Smooth muscle cell (in vitro differentiated cells): ENCODE results near the gene RELN. TPM values are rescaled to one million over a fixed set of nuclear protein-coding genes. Genes with fewer than 3 reads are reported as not detected.

ENCODE experiments used
- DNase-seq: peaks from one replicate; lab custom pipeline; 2025; ENCODE audit not compliant: unreplicated experiment; lab: John Stamatoyannopoulos, UW
- H2AFZ ChIP-seq: fragments of 200-600 bp; sonication (generic); 2 replicates; pipeline ENCODE4 v1.6.0; 2016; ENCODE audit warnings: antibody characterized with exemption, low read depth, mild to moderate bottlenecking
- H3F3A ChIP-seq: fragments of 200-600 bp; sonication (generic); 2 replicates; pipeline ENCODE4 v1.6.0; 2017; ENCODE audit warnings: antibody characterized with exemption, low read depth
- H3K27ac ChIP-seq: fragments of 200-600 bp; sonication (generic); 2 replicates; pipeline ENCODE4 v1.5.1; 2016; ENCODE audit warnings: low read depth, mild to moderate bottlenecking
- H3K27me3 ChIP-seq: fragments of 200-600 bp; sonication (generic); 2 replicates; pipeline ENCODE4 v1.6.1; 2016; ENCODE audit warnings: low read depth, mild to moderate bottlenecking
- H3K36me3 ChIP-seq: fragments of 200-600 bp; sonication (generic); 2 replicates; pipeline ENCODE4 v1.5.1; 2016; ENCODE audit warnings: low read depth
- H3K4me1 ChIP-seq: fragments of 200-600 bp; sonication (generic); 2 replicates; pipeline ENCODE4 v1.5.1; 2016; ENCODE audit warnings: low read depth
- H3K4me2 ChIP-seq: fragments of 200-600 bp; sonication (generic); 2 replicates; pipeline ENCODE4 v1.6.0; 2016; ENCODE audit warnings: mild to moderate bottlenecking
- H3K4me3 ChIP-seq: fragments of 200-600 bp; sonication (generic); 2 replicates; pipeline ENCODE4 v1.5.1; 2016; ENCODE audit warnings: mild to moderate bottlenecking
- H3K79me2 ChIP-seq: fragments of 200-600 bp; sonication (generic); 2 replicates; pipeline ENCODE4 v1.6.0; 2016; ENCODE audit warnings: low read depth, mild to moderate bottlenecking
- H3K9ac ChIP-seq: fragments of 200-600 bp; sonication (generic); 2 replicates; pipeline ENCODE4 v1.6.0; 2016; ENCODE audit warnings: low read depth
- H3K9me3 ChIP-seq: fragments of 200-600 bp; sonication (generic); replicated peaks from 2 replicates; pipeline ENCODE4 v1.5.1; 2016; ENCODE audit warnings: low read depth
- H4K20me1 ChIP-seq: fragments of 200-600 bp; sonication (generic); 2 replicates; pipeline ENCODE4 v1.6.0; 2016; ENCODE audit warnings: low read depth
- CTCF ChIP-seq: fragments of 200-600 bp; sonication (generic); IDR thresholded peaks from 2 replicates; pipeline ENCODE4 v1.5.1; 2017; ENCODE audit warnings: borderline replicate concordance, mild to moderate bottlenecking, antibody characterized with exemption; ENCODE audit not compliant: insufficient read depth, poor library complexity, severe bottlenecking
- WGBS: methylation state at CpG from one replicate; pipeline ENCODE4 v1.1.7; 2016; ENCODE audit warnings: low lambda C conversion rate; 5-methylcytosine and 5-hydroxymethylcytosine counted together
- polyA plus RNA-seq: library from polyadenylated mRNA; unstranded; fragments of >200 nt; fragmentation: Nextera tagmentation; extraction: Ambion mirVana; gene quantifications from 2 replicates; pipeline ENCODE4 v1.2.1, GENCODE V29; 2016
- total RNA-seq: library from RNA; depleted of rRNA; stranded (reverse); fragments of >200 nt; gene quantifications from 2 replicates; pipeline ENCODE4 v1.2.3, GENCODE V29; 2014

Gene RELN
- total and polyA plus RNA-seq, 2 experiments from 2014 or later, result 0.90 TPM; not detected in 1

- peaks cover 14% of the 10 kb centered on the region for H3K4me1 ChIP-seq
- H3K9ac ChIP-seq, result no peak overlapping the region
- no peak overlapping the region for H3K27ac ChIP-seq
- no peaks in the 10 kb centered on the region for H4K20me1 ChIP-seq
- H3K9me3 ChIP-seq, result no peaks in the 10 kb centered on the region
- WGBS, result 94% methylated on average over 8 of the region's 8 CpGs
- no peaks in the 10 kb centered on the region for H3F3A ChIP-seq
- no peaks in the 10 kb centered on the region for H3K27me3 ChIP-seq
- H3K4me2 ChIP-seq, result no peak overlapping the region
- no peak overlapping the region for H3K4me3 ChIP-seq
- H2AFZ ChIP-seq, result no peak overlapping the region
- no peaks in the 10 kb centered on the region for H3K79me2 ChIP-seq
- no peaks in the 10 kb centered on the region for H3K36me3 ChIP-seq
- no peak for DNase-seq
- no peak for TF ChIP-seq CTCF
Measured at GRCh38 chr7:103764901-103765300, 224.6 kb downstream of the RELN start.

DNA sequence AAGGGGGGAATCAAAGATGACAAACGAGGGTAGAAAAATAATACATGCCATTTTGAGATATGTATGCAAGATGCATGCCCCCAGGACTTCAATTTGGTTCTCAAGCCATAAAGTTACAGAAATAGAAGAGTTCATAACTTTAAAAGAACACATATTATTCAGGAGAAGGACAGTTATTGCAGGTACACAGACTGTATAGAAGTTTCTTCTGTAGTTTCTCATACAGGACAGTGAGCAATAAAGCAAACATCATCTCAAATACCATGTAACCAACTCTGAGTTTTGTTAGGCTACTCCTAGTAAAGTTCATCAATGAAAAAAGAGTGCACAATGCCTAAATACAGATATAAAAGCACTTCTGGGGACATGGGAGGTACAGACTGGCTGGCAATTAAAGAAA, 226.6 kb downstream of the RELN start:
- H3K9me3 ChIP-seq, result no peaks in the 10 kb centered on the region
- 55% methylated on average over 1 of the region's 1 CpG for WGBS
- H3K79me2 ChIP-seq, result no peaks in the 10 kb centered on the region
- H3F3A ChIP-seq, result no peaks in the 10 kb centered on the region
- no peak overlapping the region for H2AFZ ChIP-seq
- no peak overlapping the region for H3K9ac ChIP-seq
- no peak overlapping the region for H3K27ac ChIP-seq
- no peak for TF ChIP-seq CTCF
- no peaks in the 10 kb centered on the region for H3K36me3 ChIP-seq
- no peaks in the 10 kb centered on the region for H4K20me1 ChIP-seq
- H3K27me3 ChIP-seq, result no peaks in the 10 kb centered on the region
- no peak overlapping the region for H3K4me2 ChIP-seq
- H3K4me1 ChIP-seq, result peaks cover 14% of the 10 kb centered on the region
- no peak overlapping the region for H3K4me3 ChIP-seq
- DNase-seq, result no peak

GRCh38 chr7:103762065-103762760, 227.2 kb downstream of the RELN start:
- 46% methylated on average over 3 of the region's 3 CpGs for WGBS
- Histone ChIP-seq H2AFZ (no peak overlapping the region), H3K4me2 (no peak overlapping the region), H3F3A (no peaks in the 10 kb centered on the region), H3K4me3 (no peak overlapping the region), H3K9ac (no peak overlapping the region), H3K36me3 (no peaks in the 10 kb centered on the region), H3K4me1 (peaks cover 14% of the 10 kb centered on the region), H3K9me3 (no peaks in the 10 kb centered on the region), H3K27ac (no peak overlapping the region), H4K20me1 (no peaks in the 10 kb centered on the region), H3K79me2 (no peaks in the 10 kb centered on the region), H3K27me3 (no peaks in the 10 kb centered on the region)
- no peak for TF ChIP-seq CTCF
- no peak for DNase-seq

DNA sequence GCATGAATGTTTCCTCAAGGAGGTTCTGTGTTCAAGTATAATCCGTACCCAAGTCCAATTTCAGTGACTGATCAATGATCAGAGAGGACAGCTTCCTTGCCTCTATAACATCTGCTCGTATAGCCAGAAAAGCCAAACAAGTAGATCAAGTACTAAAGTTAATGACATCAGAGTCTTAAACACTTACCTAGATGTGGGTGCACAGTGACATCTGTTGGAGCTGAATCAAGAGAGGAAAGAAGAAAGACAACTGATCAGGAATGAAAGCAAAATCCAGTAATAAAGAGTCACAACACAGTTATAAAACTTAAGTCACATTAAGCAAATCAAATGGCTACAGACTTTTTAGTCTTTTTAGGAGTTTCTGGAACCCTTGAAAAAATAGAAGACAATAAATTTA, 236.5 kb downstream of the RELN start:
- Histone ChIP-seq H3K4me1 (no peaks in the 10 kb centered on the region), H4K20me1 (no peaks in the 10 kb centered on the region), H3K36me3 (no peaks in the 10 kb centered on the region), H3K27me3 (no peaks in the 10 kb centered on the region), H3F3A (no peaks in the 10 kb centered on the region), H3K79me2 (no peaks in the 10 kb centered on the region), H3K27ac (no peak overlapping the region), H3K4me2 (no peak overlapping the region), H2AFZ (no peak overlapping the region), H3K9ac (no peak overlapping the region), H3K4me3 (no peak overlapping the region), H3K9me3 (no peaks in the 10 kb centered on the region)
- WGBS, result 73% methylated on average over 2 of the region's 2 CpGs
- no peak for DNase-seq
- no peak for TF ChIP-seq CTCF
